Skeletal muscle tissue (tissue), 5 donors: ENCODE results near the gene TCP10L. TPM values are rescaled to one million over a fixed set of nuclear protein-coding genes. Genes with fewer than 3 reads are reported as not detected.
A peak's percentile ranks its signal among the peaks of the same experiment; 100 is the strongest.
"Not testable (repeated sequence)": the region's sequence is repeated elsewhere in the genome, so short reads cannot be mapped to it uniquely, and the experiment has no call there.

Source experiments
- H3K27ac ChIP-seq: one replicate; pipeline ENCODE4 v1.7.0; 2013; ENCODE audit warnings: mild to moderate bottlenecking, low read depth, low read length, inconsistent platforms
- H3K27me3 ChIP-seq, 3 donors: one replicate each; pipeline ENCODE4 v1.7.0; 2013; ENCODE audit warnings: low read length in 3 of 3; ENCODE audit not compliant: control insufficient read depth in 3 of 3, insufficient read depth in 3 of 3
- H3K36me3 ChIP-seq, 3 donors: one replicate each; pipeline ENCODE4 v1.7.0; 2013; ENCODE audit warnings: low read length in 3 of 3; ENCODE audit not compliant: control insufficient read depth in 3 of 3, insufficient read depth in 3 of 3
- H3K4me1 ChIP-seq, 3 donors: one replicate each; pipeline ENCODE4 v1.7.0; 2013; ENCODE audit warnings: low read length in 3 of 3, mild to moderate bottlenecking in 3 of 3; ENCODE audit not compliant: control insufficient read depth in 3 of 3, insufficient read depth in 3 of 3
- H3K4me3 ChIP-seq, 3 donors: one replicate each; pipeline ENCODE4 v1.7.0; 2013; ENCODE audit warnings: low read length in 3 of 3
- H3K9ac ChIP-seq, 3 donors: one replicate each; pipeline ENCODE4 v1.7.0; 2013; ENCODE audit warnings: low read length in 3 of 3, mild to moderate bottlenecking in 3 of 3, moderate library complexity in 2 of 3, low read depth in 1 of 3
- H3K9me3 ChIP-seq, 3 donors: one replicate each; pipeline ENCODE4 v1.7.0; 2013; ENCODE audit warnings: low read length in 3 of 3; ENCODE audit not compliant: control insufficient read depth in 3 of 3
- small RNA-seq: library from RNA; depleted of rRNA; stranded (forward); fragments of <200 nt; gene quantifications from one replicate; pipeline ENCODE3, GENCODE V24; 2014
- total RNA-seq: library from RNA; depleted of rRNA; stranded (reverse); fragments of >200 nt; gene quantifications from one replicate; pipeline ENCODE4 v1.2.3, GENCODE V29; 2014
- donor health status: Osteomylitis.

Gene TCP10L
- total RNA-seq, 1 donor from 2014 or later, result not detected

GRCh38 chr21:32531561-32531960 lies 53.8 kb downstream of the TCP10L start:
- H3K9me3 ChIP-seq, H3K4me1 ChIP-seq, H3K4me3 ChIP-seq, H3K9ac ChIP-seq, H3K27me3 ChIP-seq, H3K27ac ChIP-seq, H3K36me3 ChIP-seq: not testable (repeated sequence)

GRCh38 chr21:32530809-32531208 lies 54.5 kb downstream of the TCP10L start:
- not testable (repeated sequence) for H3K4me1 ChIP-seq, H3K27ac ChIP-seq, H3K4me3 ChIP-seq, H3K36me3 ChIP-seq, H3K27me3 ChIP-seq, H3K9me3 ChIP-seq, H3K9ac ChIP-seq

- H3K4me1 ChIP-seq, result peaks cover 0 to 4% (median 0%) of the 10 kb centered on the region in 3 donors
- no peak overlapping the region for H3K4me3 ChIP-seq
- H3K9ac ChIP-seq, result no peak overlapping the region
- H3K9me3 ChIP-seq, result peaks cover 0 to 2% (median 0%) of the 10 kb centered on the region in 3 donors
- no peaks in the 10 kb centered on the region for H3K27me3 ChIP-seq
- H3K27ac ChIP-seq, result no peak overlapping the region
- H3K36me3 ChIP-seq, result peaks cover 0 to 7% (median 4%) of the 10 kb centered on the region in 3 donors
These were observed 55.6 kb downstream of the TCP10L start for GRCh38 chr21:32529679-32530078.

- Histone ChIP-seq H3K9me3 (no peaks in the 10 kb centered on the region), H3K36me3 (no peaks in the 10 kb centered on the region), H3K4me1 (peaks cover 16 to 22% (median 17%) of the 10 kb centered on the region in 3 donors), H3K27me3 (peaks cover 0 to 9% (median 0%) of the 10 kb centered on the region in 3 donors), H3K4me3 (no peak overlapping the region), H3K27ac (peak overlapping the region; percentile 65), H3K9ac (peak overlapping the region in 1 of 3 donors; percentile 45)
These were observed 60.0 kb downstream of the TCP10L start for GRCh38 chr21:32525282-32525681.

- Histone ChIP-seq H3K4me1 (peaks cover 19 to 26% (median 19%) of the 10 kb centered on the region in 3 donors), H3K4me3 (no peak overlapping the region), H3K27me3 (peaks cover 0 to 9% (median 0%) of the 10 kb centered on the region in 3 donors), H3K36me3 (no peaks in the 10 kb centered on the region), H3K9ac (no peak overlapping the region), H3K27ac (peak overlapping the region; percentile 65), H3K9me3 (no peaks in the 10 kb centered on the region)
These were observed 61.2 kb downstream of the TCP10L start for GRCh38 chr21:32523988-32524719.

Small RNA genes lying within 50 kb of the gene (small RNA-seq; reads per million reads assigned to genes)
- not detected for gene RF00438
- not detected for gene RNA5SP490

Other genes starting within 250 kb of the TCP10L start
- gene URB1, start 192.5 kb downstream of the TCP10L start, total RNA-seq, result 21.4 TPM
- gene EVA1C, start 172.8 kb downstream of the TCP10L start, total RNA-seq, result 0.52 TPM
- gene CFAP298, start 26.9 kb upstream of the TCP10L start, total RNA-seq, result 14.6 TPM
- 4.7 TPM for gene SYNJ1, start 142.5 kb upstream of the TCP10L start, total RNA-seq
- 19.3 TPM for gene PAXBP1, start 186.2 kb upstream of the TCP10L start, total RNA-seq